Nephron (organoid): ENCODE measurements around the gene PLAC1.
A peak's percentile ranks its signal among the peaks of the same experiment; 100 is the strongest.

Experiments used
- H3K27ac Mint-ChIP-seq, 3 experiments: 2 replicates each; pipeline ENCODE4 v1.8.0; 2020; ENCODE audit warnings: mixed read lengths in 3 of 3, mild to moderate bottlenecking in 2 of 3, moderate library complexity in 1 of 3
- H3K27me3 Mint-ChIP-seq: 2 replicates; pipeline ENCODE4 v1.8.0; 2021; ENCODE audit warnings: low read depth, mild to moderate bottlenecking, moderate library complexity, mixed read lengths
- H3K36me3 Mint-ChIP-seq: 2 replicates; pipeline ENCODE4 v1.8.0; 2020; ENCODE audit warnings: low read depth, mixed read lengths
- H3K4me1 Mint-ChIP-seq: 2 replicates; pipeline ENCODE4 v1.8.0; 2020; ENCODE audit warnings: mixed read lengths
- H3K4me3 Mint-ChIP-seq, 3 experiments: 2 replicates each; pipeline ENCODE4 v1.8.0; 2020; ENCODE audit warnings: mild to moderate bottlenecking in 3 of 3, mixed read lengths in 3 of 3, moderate library complexity in 2 of 3
- H3K9me3 Mint-ChIP-seq: 2 replicates; pipeline ENCODE4 v1.8.0; 2020; ENCODE audit warnings: mixed read lengths
- CTCF ChIP-seq, 3 experiments: fragments of 200-600 bp; sonication (generic); IDR thresholded peaks; one replicate each; pipeline ENCODE4 v1.5.0; 2021; ENCODE audit warnings: antibody characterized with exemption in 3 of 3; ENCODE audit not compliant: unreplicated experiment in 3 of 3

Gene PLAC1

GRCh38 chrX:134551376-134552048 lies 106.8 kb downstream of the PLAC1 start:
- Mint-ChIP-seq H3K4me3 (peak overlapping the region; percentile 80 to 89 (median 88)), H3K27me3 (peaks cover 3% of the 10 kb centered on the region), H3K9me3 (peaks cover 12% of the 10 kb centered on the region), H3K27ac (peak overlapping the region; percentile 96 to 100 (median 98)), H3K4me1 (peaks cover 37% of the 10 kb centered on the region), H3K36me3 (peaks cover 22% of the 10 kb centered on the region)
- TF ChIP-seq CTCF (IDR thresholded peaks at IDR 0.05; ENCODE audit: unreplicated experiment in 3 of 3) = no peak

GRCh38 chrX:134548257-134549201 lies 109.7 kb downstream of the PLAC1 start:
- peaks cover 11% of the 10 kb centered on the region for H3K9me3 Mint-ChIP-seq
- peaks cover 29% of the 10 kb centered on the region for H3K4me1 Mint-ChIP-seq
- H3K27ac Mint-ChIP-seq = peak overlapping the region; percentile 96 to 99 (median 98)
- peak overlapping the region; percentile 88 to 97 (median 95) for H3K4me3 Mint-ChIP-seq
- TF ChIP-seq CTCF (IDR thresholded peaks at IDR 0.05; ENCODE audit: unreplicated experiment in 3 of 3) = no peak
- H3K36me3 Mint-ChIP-seq = peaks cover 38% of the 10 kb centered on the region
- peaks cover 3% of the 10 kb centered on the region for H3K27me3 Mint-ChIP-seq

GRCh38 chrX:134547047-134547679 lies 111.1 kb downstream of the PLAC1 start:
- peaks cover 11% of the 10 kb centered on the region for H3K9me3 Mint-ChIP-seq
- peak overlapping the region; percentile 96 to 99 (median 98) for H3K27ac Mint-ChIP-seq
- H3K36me3 Mint-ChIP-seq = peaks cover 38% of the 10 kb centered on the region
- peaks cover 30% of the 10 kb centered on the region for H3K4me1 Mint-ChIP-seq
- peak overlapping the region; percentile 88 to 97 (median 95) for H3K4me3 Mint-ChIP-seq
- TF ChIP-seq CTCF (IDR thresholded peaks at IDR 0.05; ENCODE audit: unreplicated experiment in 3 of 3) = no peak
- H3K27me3 Mint-ChIP-seq = peaks cover 3% of the 10 kb centered on the region

- Mint-ChIP-seq H3K36me3 (peaks cover 38% of the 10 kb centered on the region), H3K27me3 (peaks cover 3% of the 10 kb centered on the region), H3K4me1 (peaks cover 29% of the 10 kb centered on the region), H3K4me3 (peak overlapping the region; percentile 88 to 97 (median 95)), H3K27ac (peak overlapping the region; percentile 92 to 98 (median 96)), H3K9me3 (peaks cover 11% of the 10 kb centered on the region)
- TF ChIP-seq CTCF (IDR thresholded peaks at IDR 0.05; ENCODE audit: unreplicated experiment in 3 of 3) = no peak
Measured at GRCh38 chrX:134546187-134546586, 112.1 kb downstream of the PLAC1 start.

- no peak for TF ChIP-seq CTCF (IDR thresholded peaks at IDR 0.05; ENCODE audit: unreplicated experiment in 3 of 3)
- Mint-ChIP-seq H3K27ac (peak overlapping the region; percentile 92 to 98 (median 96)), H3K9me3 (peaks cover 11% of the 10 kb centered on the region), H3K4me1 (peaks cover 33% of the 10 kb centered on the region), H3K36me3 (peaks cover 38% of the 10 kb centered on the region), H3K27me3 (peaks cover 3% of the 10 kb centered on the region), H3K4me3 (peak overlapping the region; percentile 88 to 97 (median 95))
Measured at GRCh38 chrX:134545510-134545909, 112.8 kb downstream of the PLAC1 start.
